DND-41 (cell line): Measurements from ENCODE around the gene KRTAP9-1.
"Not testable (repeated sequence)": the region's sequence is repeated elsewhere in the genome, so short reads cannot be mapped to it uniquely, and the experiment has no call there.

ENCODE experiments used
- EZH2 ChIP-seq: IDR thresholded peaks from 3 replicates; pipeline ENCODE4 v1.6.1; 2012; ENCODE audit warnings: borderline replicate concordance, low read depth, mild to moderate bottlenecking, moderate library complexity, low read length, inconsistent platforms; ENCODE audit not compliant: severe bottlenecking
- TF ChIP-seq, protein P1 (sequence below): IDR thresholded peaks from 2 replicates; pipeline ENCODE4 v1.5.1; 2012; ENCODE audit warnings: borderline replicate concordance, low read length, moderate library complexity, mild to moderate bottlenecking; ENCODE audit not compliant: poor library complexity, severe bottlenecking; ENCODE audit errors: extremely low read depth

DNA sequence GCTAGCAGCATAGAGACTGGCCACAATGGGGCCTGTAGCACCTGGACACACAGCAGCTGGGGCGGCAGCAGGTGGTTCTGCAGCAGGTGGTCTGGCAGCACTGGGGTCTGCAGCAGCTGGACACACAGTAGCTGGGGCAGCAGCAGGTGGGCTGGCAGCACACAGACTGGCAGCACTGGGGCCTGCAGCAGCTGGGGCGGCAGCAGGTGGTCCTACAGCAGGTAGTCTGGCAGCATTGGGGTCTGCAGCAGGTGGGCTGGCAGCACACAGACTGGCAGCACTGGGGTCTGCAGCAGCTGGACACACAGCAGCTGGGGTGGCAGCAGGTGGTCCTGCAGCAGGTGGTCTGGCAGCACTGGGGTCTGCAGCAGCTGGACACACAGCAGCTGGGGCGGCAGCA, 29.5 kb upstream of the KRTAP9-1 start:
- TF ChIP-seq, protein P1, sequence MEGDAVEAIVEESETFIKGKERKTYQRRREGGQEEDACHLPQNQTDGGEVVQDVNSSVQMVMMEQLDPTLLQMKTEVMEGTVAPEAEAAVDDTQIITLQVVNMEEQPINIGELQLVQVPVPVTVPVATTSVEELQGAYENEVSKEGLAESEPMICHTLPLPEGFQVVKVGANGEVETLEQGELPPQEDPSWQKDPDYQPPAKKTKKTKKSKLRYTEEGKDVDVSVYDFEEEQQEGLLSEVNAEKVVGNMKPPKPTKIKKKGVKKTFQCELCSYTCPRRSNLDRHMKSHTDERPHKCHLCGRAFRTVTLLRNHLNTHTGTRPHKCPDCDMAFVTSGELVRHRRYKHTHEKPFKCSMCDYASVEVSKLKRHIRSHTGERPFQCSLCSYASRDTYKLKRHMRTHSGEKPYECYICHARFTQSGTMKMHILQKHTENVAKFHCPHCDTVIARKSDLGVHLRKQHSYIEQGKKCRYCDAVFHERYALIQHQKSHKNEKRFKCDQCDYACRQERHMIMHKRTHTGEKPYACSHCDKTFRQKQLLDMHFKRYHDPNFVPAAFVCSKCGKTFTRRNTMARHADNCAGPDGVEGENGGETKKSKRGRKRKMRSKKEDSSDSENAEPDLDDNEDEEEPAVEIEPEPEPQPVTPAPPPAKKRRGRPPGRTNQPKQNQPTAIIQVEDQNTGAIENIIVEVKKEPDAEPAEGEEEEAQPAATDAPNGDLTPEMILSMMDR: not testable (repeated sequence)
- not testable (repeated sequence) for TF ChIP-seq EZH2
